HCT116 (cell line): ENCODE results near the gene CPTP. TPM values are rescaled to one million over a fixed set of nuclear protein-coding genes. Genes with fewer than 3 reads are reported as not detected.

Experiments
- ATAC-seq: fragments of 200-7000 bp; cut with Tn5 transposase; 2 replicates; pipeline ENCODE4 v1.9.1; 2020; ENCODE audit warnings: mild to moderate bottlenecking, moderate library complexity
- BruUV-seq: library from RNA; stranded (reverse); fragments of 400-500 nt; replicated peaks from 2 replicates; lab custom pipeline; 2021; lab: Mats Ljungman, UMichigan
- CTCF ChIA-PET: fragments of 300-600 bp; sonication (Branson Sonifier 250); formaldehyde crosslinking; loops from one replicate; lab custom pipeline; 2021; ENCODE audit warnings: antibody characterized with exemption; lab: Charles Lee
- POLR2A ChIA-PET: fragments of 300-600, 350-600 bp; sonication (Branson Sonifier 250); formaldehyde crosslinking; loops from one replicate; lab custom pipeline; 2021; ENCODE audit warnings: antibody characterized with exemption; lab: Charles Lee
- RAD21 ChIA-PET, 2 experiments: fragments of 300-600 bp; sonication (Branson Sonifier 250); formaldehyde crosslinking; loops; one replicate each; lab custom pipeline; 2023; ENCODE audit warnings: low total read pairs in 2 of 2; ENCODE audit not compliant: uncharacterized antibody in 2 of 2, unreplicated experiment in 2 of 2, low non-redundant PET in 1 of 2; lab: Charles Lee
- DNase-seq: peaks from one replicate; pipeline ENCODE4 v3.0.0-alpha.2; 2010; ENCODE audit warnings: low read depth, low spot score
- H2AFZ ChIP-seq: fragments of 200-600 bp; shearing (Covaris generic), sonication (generic); 2 replicates; pipeline ENCODE4 v1.6.1; 2017; ENCODE audit warnings: low read depth, mixed run types, mixed read lengths, antibody characterized with exemption, low read length; ENCODE audit not compliant: poor library complexity, severe bottlenecking
- H3K27ac ChIP-seq: 2 replicates; pipeline ENCODE4 v1.5.1; 2012; ENCODE audit warnings: low read depth, low read length
- H3K27me3 ChIP-seq: fragments of 200-600 bp; sonication (generic); 2 replicates; pipeline ENCODE4 v1.6.1; 2016; ENCODE audit warnings: mixed run types, low read length, mixed read lengths; ENCODE audit not compliant: insufficient read depth
- H3K36me3 ChIP-seq, 2 experiments: fragments of 200-500 bp in 1 of 2; fragments of 200-600 bp in 1 of 2; sonication (Bioruptor generic) in 1 of 2; sonication (generic) in 1 of 2; 2 replicates each; pipeline versions ENCODE4 v1.5.1 to v1.6.1; 2014 to 2016; ENCODE audit warnings: low read length in 2 of 2, inconsistent platforms in 1 of 2, mixed read lengths in 1 of 2, mixed run types in 1 of 2; ENCODE audit not compliant: insufficient read depth in 2 of 2, control insufficient read depth in 1 of 2
- H3K4me1 ChIP-seq, 2 experiments: fragments of 200-600 bp in 1 of 2; sonication (generic) in 1 of 2; 2 replicates each; pipeline versions ENCODE4 v1.5.1 to v1.6.1; 2012 to 2017; ENCODE audit warnings: low read length in 2 of 2, inconsistent platforms in 1 of 2, mild to moderate bottlenecking in 1 of 2, mixed read lengths in 1 of 2, mixed run types in 1 of 2, moderate library complexity in 1 of 2; ENCODE audit not compliant: insufficient read depth in 2 of 2, control insufficient read depth in 1 of 2
- H3K4me2 ChIP-seq: fragments of 200-600 bp; sonication (generic); 2 replicates; pipeline ENCODE4 v1.6.1; 2017; ENCODE audit warnings: mixed run types, low read length, mixed read lengths
- H3K4me3 ChIP-seq, 2 experiments: fragments of 200-600 bp in 1 of 2; sonication (generic) in 1 of 2; replicated peaks in 1 of 2; 2 replicates each; pipeline ENCODE4 v1.5.1; 2011 to 2016; ENCODE audit warnings: low read length in 2 of 2, control low read depth in 1 of 2, low read depth in 1 of 2, mild to moderate bottlenecking in 1 of 2, mixed read lengths in 1 of 2, mixed run types in 1 of 2
- H3K79me2 ChIP-seq: fragments of 200-600 bp; sonication (generic); 2 replicates; pipeline ENCODE4 v1.6.1; 2017; ENCODE audit warnings: mild to moderate bottlenecking, mixed run types, low read length, moderate library complexity, mixed read lengths; ENCODE audit not compliant: insufficient read depth
- H3K9ac ChIP-seq: fragments of 200-600 bp; sonication (generic); 2 replicates; pipeline ENCODE4 v1.6.1; 2016; ENCODE audit warnings: low read length, mixed read lengths
- H3K9me2 ChIP-seq: fragments of 200-600 bp; sonication (generic), shearing (Covaris generic); 2 replicates; pipeline ENCODE4 v1.6.1; 2017; ENCODE audit warnings: mixed run types, mild to moderate bottlenecking, moderate library complexity; ENCODE audit not compliant: insufficient read depth
- H3K9me3 ChIP-seq, 2 experiments: fragments of 200-500 bp in 1 of 2; fragments of 200-600 bp in 1 of 2; sonication (Bioruptor generic) in 1 of 2; sonication (generic) in 1 of 2; 2 replicates each; pipeline ENCODE4 v1.6.1; 2014 to 2017; ENCODE audit warnings: low read length in 2 of 2, mixed read lengths in 2 of 2, inconsistent platforms in 1 of 2, low read depth in 1 of 2, mild to moderate bottlenecking in 1 of 2, mixed run types in 1 of 2, moderate library complexity in 1 of 2; ENCODE audit not compliant: control insufficient read depth in 1 of 2, insufficient read depth in 1 of 2
- H4K20me1 ChIP-seq: fragments of 200-600 bp; sonication (generic), shearing (Covaris generic); 2 replicates; pipeline ENCODE4 v1.6.1; 2017; ENCODE audit warnings: mixed run types, mild to moderate bottlenecking, moderate library complexity; ENCODE audit not compliant: insufficient read depth
- EGR1 ChIP-seq: IDR thresholded peaks from 2 replicates; pipeline ENCODE4 v1.6.1; 2012; ENCODE audit warnings: low read depth
- YY1 ChIP-seq: IDR thresholded peaks from 2 replicates; pipeline ENCODE4 v1.6.1; 2011; ENCODE audit warnings: low read length, low read depth, moderate library complexity, mild to moderate bottlenecking; ENCODE audit not compliant: insufficient replicate concordance; ENCODE audit errors: extremely low read depth
- ZFX ChIP-seq: fragments of 450-650 bp; IDR thresholded peaks from 2 replicates; pipeline ENCODE4 v1.6.1; 2017
- intact Hi-C: fragments of 100-400 bp; cut with micrococcal nuclease; formaldehyde crosslinking; loops from 2 replicates; pipeline ENCODE4 v1.10.0; 2022
- total RNA-seq: library from RNA; stranded (reverse); gene quantifications from one replicate; pipeline ENCODE4 v1.2.1, GENCODE V29; 2021; ENCODE audit not compliant: unreplicated experiment
- TF ChIP-seq, protein P1 (sequence below), 3 experiments: fragments of 200-600 bp in 1 of 3; sonication (generic) in 1 of 3; IDR thresholded peaks in 2 of 3; conservative IDR thresholded peaks in 1 of 3; 2 replicates each; pipeline ENCODE4 v1.5.1; 2012 to 2017; ENCODE audit warnings: low read depth in 2 of 3, low read length in 2 of 3, antibody characterized with exemption in 1 of 3, borderline replicate concordance in 1 of 3, control low read depth in 1 of 3, mild to moderate bottlenecking in 1 of 3, mixed read lengths in 1 of 3, mixed run types in 1 of 3, moderate library complexity in 1 of 3; ENCODE audit not compliant: insufficient read depth in 1 of 3
- TF ChIP-seq, protein P2 (sequence below): IDR thresholded peaks from 2 replicates; pipeline ENCODE4 v1.6.1; 2011; ENCODE audit warnings: mild to moderate bottlenecking, low read length, moderate library complexity; ENCODE audit not compliant: insufficient replicate concordance; ENCODE audit errors: extremely low read depth

Gene CPTP
- total RNA-seq, 1 experiment from 2014 or later, result 16.3 TPM

DNA sequence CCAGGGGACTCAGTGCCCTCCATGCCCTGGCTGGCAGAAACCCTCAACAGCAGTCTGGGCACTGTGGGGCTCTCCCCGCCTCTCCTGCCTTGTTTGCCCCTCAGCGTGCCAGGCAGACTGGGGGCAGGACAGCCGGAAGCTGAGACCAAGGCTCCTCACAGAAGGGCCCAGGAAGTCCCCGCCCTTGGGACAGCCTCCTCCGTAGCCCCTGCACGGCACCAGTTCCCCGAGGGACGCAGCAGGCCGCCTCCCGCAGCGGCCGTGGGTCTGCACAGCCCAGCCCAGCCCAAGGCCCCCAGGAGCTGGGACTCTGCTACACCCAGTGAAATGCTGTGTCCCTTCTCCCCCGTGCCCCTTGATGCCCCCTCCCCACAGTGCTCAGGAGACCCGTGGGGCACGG lies 3.7 kb downstream of the CPTP start:
- ATAC-seq (no peak), DNase-seq (no peak)
- Histone ChIP-seq H3K9me3 (no peaks in the 10 kb centered on the region), H3K36me3 (no peaks in the 10 kb centered on the region), H3K4me1 (peaks cover 18 to 41% of the 10 kb centered on the region in 2 experiments), H3K79me2 (peaks cover 28% of the 10 kb centered on the region), H3K4me3 (no peak overlapping the region), H3K9me2 (no peaks in the 10 kb centered on the region), H2AFZ (no peak overlapping the region), H4K20me1 (no peaks in the 10 kb centered on the region), H3K27ac (no peak overlapping the region), H3K4me2 (no peak overlapping the region), H3K9ac (no peak overlapping the region), H3K27me3 (no peaks in the 10 kb centered on the region)
- CTCF ChIA-PET, result no interaction called here
- RAD21 ChIA-PET, result no interaction called here
- TF ChIP-seq YY1, result no peak
- no peak for TF ChIP-seq ZFX
- TF ChIP-seq, protein P1, sequence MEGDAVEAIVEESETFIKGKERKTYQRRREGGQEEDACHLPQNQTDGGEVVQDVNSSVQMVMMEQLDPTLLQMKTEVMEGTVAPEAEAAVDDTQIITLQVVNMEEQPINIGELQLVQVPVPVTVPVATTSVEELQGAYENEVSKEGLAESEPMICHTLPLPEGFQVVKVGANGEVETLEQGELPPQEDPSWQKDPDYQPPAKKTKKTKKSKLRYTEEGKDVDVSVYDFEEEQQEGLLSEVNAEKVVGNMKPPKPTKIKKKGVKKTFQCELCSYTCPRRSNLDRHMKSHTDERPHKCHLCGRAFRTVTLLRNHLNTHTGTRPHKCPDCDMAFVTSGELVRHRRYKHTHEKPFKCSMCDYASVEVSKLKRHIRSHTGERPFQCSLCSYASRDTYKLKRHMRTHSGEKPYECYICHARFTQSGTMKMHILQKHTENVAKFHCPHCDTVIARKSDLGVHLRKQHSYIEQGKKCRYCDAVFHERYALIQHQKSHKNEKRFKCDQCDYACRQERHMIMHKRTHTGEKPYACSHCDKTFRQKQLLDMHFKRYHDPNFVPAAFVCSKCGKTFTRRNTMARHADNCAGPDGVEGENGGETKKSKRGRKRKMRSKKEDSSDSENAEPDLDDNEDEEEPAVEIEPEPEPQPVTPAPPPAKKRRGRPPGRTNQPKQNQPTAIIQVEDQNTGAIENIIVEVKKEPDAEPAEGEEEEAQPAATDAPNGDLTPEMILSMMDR (IDR thresholded peaks at IDR 0.05 in 2 of 3, conservative IDR thresholded peaks at IDR 0.05 in 1 of 3; ENCODE audit: borderline replicate concordance in 1 of 3, insufficient read depth in 1 of 3, low read depth in 2 of 3, low read length in 2 of 3), result no peak
- TF ChIP-seq, protein P2, sequence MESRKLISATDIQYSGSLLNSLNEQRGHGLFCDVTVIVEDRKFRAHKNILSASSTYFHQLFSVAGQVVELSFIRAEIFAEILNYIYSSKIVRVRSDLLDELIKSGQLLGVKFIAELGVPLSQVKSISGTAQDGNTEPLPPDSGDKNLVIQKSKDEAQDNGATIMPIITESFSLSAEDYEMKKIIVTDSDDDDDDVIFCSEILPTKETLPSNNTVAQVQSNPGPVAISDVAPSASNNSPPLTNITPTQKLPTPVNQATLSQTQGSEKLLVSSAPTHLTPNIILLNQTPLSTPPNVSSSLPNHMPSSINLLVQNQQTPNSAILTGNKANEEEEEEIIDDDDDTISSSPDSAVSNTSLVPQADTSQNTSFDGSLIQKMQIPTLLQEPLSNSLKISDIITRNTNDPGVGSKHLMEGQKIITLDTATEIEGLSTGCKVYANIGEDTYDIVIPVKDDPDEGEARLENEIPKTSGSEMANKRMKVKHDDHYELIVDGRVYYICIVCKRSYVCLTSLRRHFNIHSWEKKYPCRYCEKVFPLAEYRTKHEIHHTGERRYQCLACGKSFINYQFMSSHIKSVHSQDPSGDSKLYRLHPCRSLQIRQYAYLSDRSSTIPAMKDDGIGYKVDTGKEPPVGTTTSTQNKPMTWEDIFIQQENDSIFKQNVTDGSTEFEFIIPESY, result no peak
- TF ChIP-seq EGR1, result no peak
- POLR2A ChIA-PET, result no interaction called here
- BruUV-seq, result no TSS peak
- intact Hi-C loops, result no loop called here
